MM.1S (cell line): ENCODE measurements around the gene DHRSX.

Experiments used
- EZH2 ChIP-seq: fragments of 300-600 bp; sonication (generic); optimal IDR thresholded peaks from 2 replicates; pipeline ENCODE3; 2017; ENCODE audit warnings: low read depth, mild to moderate bottlenecking, antibody characterized with exemption, low read length, mixed read lengths
- EZH2phosphoT487 ChIP-seq: fragments of 300-600 bp; sonication (generic); IDR thresholded peaks from 2 replicates; pipeline ENCODE4 v1.6.1; 2018; ENCODE audit warnings: antibody characterized with exemption, low read length
- TF ChIP-seq, protein P1 (sequence below): fragments of 300-600 bp; sonication (generic); IDR thresholded peaks from 2 replicates; pipeline ENCODE4 v1.5.1; 2016; ENCODE audit warnings: antibody characterized with exemption, low read length, mixed read lengths

DNA sequence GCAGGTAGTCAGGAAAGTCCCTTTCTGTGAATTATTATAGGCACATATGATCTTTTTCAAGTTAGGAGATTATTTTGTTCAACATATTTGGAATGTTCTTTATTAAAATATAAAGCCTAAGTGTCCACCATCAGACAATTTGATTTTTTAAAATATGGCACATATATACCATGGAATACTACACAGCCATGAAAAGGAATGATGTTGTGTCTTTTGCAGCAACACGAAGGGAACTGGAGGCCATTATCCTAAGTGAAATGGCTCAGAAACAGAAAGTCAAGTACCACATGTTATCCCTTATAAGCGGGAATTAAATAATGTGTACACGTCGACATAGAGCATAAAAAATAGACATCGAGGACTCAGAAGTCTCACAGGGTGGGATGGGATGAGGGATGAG is 73.0 kb downstream of the DHRSX start:
- TF ChIP-seq, protein P1, sequence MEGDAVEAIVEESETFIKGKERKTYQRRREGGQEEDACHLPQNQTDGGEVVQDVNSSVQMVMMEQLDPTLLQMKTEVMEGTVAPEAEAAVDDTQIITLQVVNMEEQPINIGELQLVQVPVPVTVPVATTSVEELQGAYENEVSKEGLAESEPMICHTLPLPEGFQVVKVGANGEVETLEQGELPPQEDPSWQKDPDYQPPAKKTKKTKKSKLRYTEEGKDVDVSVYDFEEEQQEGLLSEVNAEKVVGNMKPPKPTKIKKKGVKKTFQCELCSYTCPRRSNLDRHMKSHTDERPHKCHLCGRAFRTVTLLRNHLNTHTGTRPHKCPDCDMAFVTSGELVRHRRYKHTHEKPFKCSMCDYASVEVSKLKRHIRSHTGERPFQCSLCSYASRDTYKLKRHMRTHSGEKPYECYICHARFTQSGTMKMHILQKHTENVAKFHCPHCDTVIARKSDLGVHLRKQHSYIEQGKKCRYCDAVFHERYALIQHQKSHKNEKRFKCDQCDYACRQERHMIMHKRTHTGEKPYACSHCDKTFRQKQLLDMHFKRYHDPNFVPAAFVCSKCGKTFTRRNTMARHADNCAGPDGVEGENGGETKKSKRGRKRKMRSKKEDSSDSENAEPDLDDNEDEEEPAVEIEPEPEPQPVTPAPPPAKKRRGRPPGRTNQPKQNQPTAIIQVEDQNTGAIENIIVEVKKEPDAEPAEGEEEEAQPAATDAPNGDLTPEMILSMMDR: no peak
- TF ChIP-seq EZH2phosphoT487 (no peak), EZH2 (no peak)
